Activated CD8-positive, alpha-beta T cell treated with anti-CD3 and anti-CD28 coated beads, Interleukin-2, amount 10 ng/mL, durations not matched to agents 7 days and 5 days (primary cell): ENCODE measurements around the gene ACAP2. TPM values are rescaled to one million over a fixed set of nuclear protein-coding genes. Genes with fewer than 3 reads are reported as not detected.

Experiments
- ATAC-seq: fragments of 150-1000 bp; cut with Tn5 transposase; one replicate; pipeline ENCODE4 v1.10.0; 2021; ENCODE audit warnings: moderate library complexity
- CTCF ChIA-PET: fragments of 350-600 bp; sonication (Branson Sonifier 250); formaldehyde crosslinking; loops from one replicate; lab custom pipeline; 2021; ENCODE audit warnings: antibody characterized with exemption; lab: Charles Lee
- POLR2A ChIA-PET: fragments of 350-600 bp; sonication (Branson Sonifier 250); formaldehyde crosslinking; loops from one replicate; lab custom pipeline; 2021; ENCODE audit warnings: antibody characterized with exemption; lab: Charles Lee
- DNase-seq: peaks from one replicate; pipeline ENCODE4 v3.0.0-alpha.2; 2020
- H3K27ac Mint-ChIP-seq: one replicate; pipeline ENCODE4 v1.8.0; 2021; ENCODE audit warnings: mild to moderate bottlenecking, mixed read lengths
- H3K27me3 Mint-ChIP-seq: one replicate; pipeline ENCODE4 v1.8.0; 2021; ENCODE audit warnings: low read depth, mixed read lengths
- H3K36me3 Mint-ChIP-seq: one replicate; pipeline ENCODE4 v1.8.0; 2021; ENCODE audit warnings: low read depth, mixed read lengths
- H3K4me1 Mint-ChIP-seq: one replicate; pipeline ENCODE4 v1.8.0; 2021; ENCODE audit warnings: low read depth, mixed read lengths
- H3K4me3 Mint-ChIP-seq: one replicate; pipeline ENCODE4 v1.8.0; 2021; ENCODE audit warnings: mild to moderate bottlenecking, mixed read lengths
- H3K9me3 Mint-ChIP-seq: one replicate; pipeline ENCODE4 v1.8.0; 2022; ENCODE audit warnings: mixed read lengths; ENCODE audit not compliant: insufficient read depth
- total RNA-seq, 2 experiments: library from RNA; stranded (reverse); gene quantifications; one replicate each; pipeline ENCODE4 v1.2.3, GENCODE V29; 2021

The ACAP2 gene
- total RNA-seq, 2 experiments from 2014 or later, result 69.7 to 74.2 TPM

DNA sequence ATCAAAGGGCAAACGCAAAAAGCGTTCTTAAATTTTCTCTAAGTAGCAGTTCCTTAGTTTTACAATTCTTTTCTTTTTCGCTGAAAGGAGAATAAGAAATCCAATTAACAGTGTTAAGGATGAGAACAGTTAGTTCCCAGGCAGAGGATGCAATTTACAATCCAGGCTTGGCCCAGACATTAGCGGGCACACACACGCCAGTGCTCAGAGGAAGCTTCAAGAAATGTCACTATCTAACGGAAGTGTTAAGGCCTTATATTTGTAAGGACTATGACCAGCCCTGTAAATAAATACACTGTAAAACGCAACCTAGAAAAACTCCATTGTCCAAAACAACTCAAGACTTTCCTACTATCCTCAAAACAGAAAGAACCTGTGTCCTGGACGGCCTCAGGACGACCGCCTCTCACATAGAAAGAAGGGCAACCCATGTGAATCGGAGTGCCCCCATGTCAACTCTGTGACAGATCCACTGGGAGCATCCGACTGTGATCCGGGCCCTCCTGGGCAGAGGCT lies 1.3 kb downstream of the ACAP2 start:
- ATAC-seq (no peak), DNase-seq (no peak)
- Mint-ChIP-seq H3K27ac (peak overlapping the region; percentile 92), H3K4me1 (peaks cover 47% of the 10 kb centered on the region), H3K9me3 (no peaks in the 10 kb centered on the region), H3K36me3 (peaks cover 8% of the 10 kb centered on the region), H3K27me3 (no peaks in the 10 kb centered on the region), H3K4me3 (peak overlapping the region; percentile 94)
- ChIA-PET POLR2A (interaction anchor here (1.4 to 1.6 kb wide), 2 partner anchors 137 to 171 kb away, joined by 3 to 4 read pairs; partner anchors contain the start of gene XXYLT1), CTCF (interaction anchor here (0.8 to 4.3 kb wide), 8 partner anchors 15 to 769 kb away, joined by 3 to 52 read pairs (median 4); partner anchors contain the start of genes LSG1 and XXYLT1)

DNA sequence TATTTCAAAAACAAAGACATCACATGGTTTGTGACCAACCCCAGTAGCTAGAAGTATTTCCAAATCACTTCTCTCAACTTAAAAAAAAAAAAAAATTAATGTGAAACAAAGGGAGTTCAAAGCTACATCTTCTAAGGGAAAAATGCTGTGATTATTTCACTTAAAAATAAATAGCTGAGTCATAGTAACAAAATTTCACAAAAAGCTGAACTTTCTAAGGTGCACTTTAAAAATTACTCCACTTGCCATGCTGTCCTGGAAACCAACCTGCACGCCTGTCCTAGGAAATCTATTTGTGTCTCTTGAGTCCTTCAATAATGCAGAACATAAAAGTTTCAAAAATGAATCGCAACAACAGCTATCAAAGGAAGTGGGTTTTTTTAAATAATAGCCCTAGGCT lies 1.8 kb downstream of the ACAP2 start:
- ChIA-PET CTCF (interaction anchor here (0.6 to 4.3 kb wide), 11 partner anchors 15 to 807 kb away, joined by 3 to 52 read pairs (median 3); partner anchors contain the start of genes LSG1 and XXYLT1), POLR2A (interaction anchor here (0.7 to 1.6 kb wide), 2 partner anchors 170 to 455 kb away, joined by 3 to 4 read pairs; partner anchors contain the start of gene XXYLT1)
- peak overlapping the region; percentile 92 for H3K27ac Mint-ChIP-seq
- peaks cover 42% of the 10 kb centered on the region for H3K4me1 Mint-ChIP-seq
- H3K27me3 Mint-ChIP-seq, result no peaks in the 10 kb centered on the region
- H3K36me3 Mint-ChIP-seq, result peaks cover 8% of the 10 kb centered on the region
- peak overlapping the region; percentile 94 for H3K4me3 Mint-ChIP-seq
- DNase-seq (no peak), ATAC-seq (no peak)
- H3K9me3 Mint-ChIP-seq, result no peaks in the 10 kb centered on the region

DNA sequence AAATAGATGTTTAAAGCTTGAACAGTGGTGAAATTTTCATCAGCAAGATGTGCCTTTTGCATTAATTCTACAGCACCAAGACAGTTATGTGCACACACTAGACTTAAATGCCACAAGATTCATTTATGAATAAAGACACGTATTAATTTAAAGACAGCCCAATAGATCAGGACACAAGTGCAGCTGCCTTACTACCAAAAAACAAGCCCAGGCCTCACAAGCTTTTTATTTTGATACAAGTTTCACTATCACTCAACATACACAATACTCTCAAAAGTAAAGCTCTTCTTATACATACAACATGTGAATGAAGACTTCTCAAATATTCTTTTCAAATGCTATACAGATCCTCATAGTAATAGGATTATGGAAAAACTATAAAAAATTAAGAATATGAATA lies 2.4 kb downstream of the ACAP2 start:
- Mint-ChIP-seq H3K27ac (no peak overlapping the region), H3K27me3 (no peaks in the 10 kb centered on the region), H3K9me3 (no peaks in the 10 kb centered on the region), H3K4me1 (peaks cover 38% of the 10 kb centered on the region), H3K36me3 (peaks cover 8% of the 10 kb centered on the region), H3K4me3 (peak overlapping the region; percentile 94)
- no peak for ATAC-seq
- ChIA-PET CTCF (interaction anchor here (0.6 to 4.3 kb wide), 10 partner anchors 8 to 806 kb away, joined by 3 to 52 read pairs (median 3); partner anchors contain the start of gene XXYLT1), POLR2A (interaction anchor here (0.7 to 1.6 kb wide), 2 partner anchors 169 to 456 kb away, joined by 3 to 4 read pairs; partner anchors contain the start of gene XXYLT1)
- no peak for DNase-seq

DNA sequence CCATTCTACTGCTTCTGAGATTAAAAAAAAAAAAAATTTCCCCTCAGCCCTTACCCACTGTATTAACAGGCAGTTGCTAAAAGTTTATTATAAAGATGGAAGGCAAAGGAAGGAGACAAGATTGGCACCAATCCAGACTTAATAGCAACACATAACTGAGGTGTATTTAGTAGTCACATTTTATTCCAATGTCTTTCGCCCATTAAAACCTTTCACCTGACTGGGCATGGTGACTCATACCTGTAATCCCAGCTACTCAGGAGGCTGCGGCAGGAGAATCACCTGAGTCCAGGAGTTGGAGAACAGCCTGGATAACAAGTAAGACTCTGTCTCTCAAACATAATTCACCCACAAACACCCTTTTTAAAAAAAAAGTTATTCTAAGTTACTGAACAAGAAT lies 4.4 kb downstream of the ACAP2 start:
- Mint-ChIP-seq H3K4me1 (peaks cover 33% of the 10 kb centered on the region), H3K27ac (no peak overlapping the region), H3K4me3 (no peak overlapping the region), H3K36me3 (peaks cover 17% of the 10 kb centered on the region), H3K9me3 (no peaks in the 10 kb centered on the region), H3K27me3 (no peaks in the 10 kb centered on the region)
- DNase-seq, result no peak
- no peak for ATAC-seq
- ChIA-PET CTCF (no interaction called here), POLR2A (no interaction called here)

DNA sequence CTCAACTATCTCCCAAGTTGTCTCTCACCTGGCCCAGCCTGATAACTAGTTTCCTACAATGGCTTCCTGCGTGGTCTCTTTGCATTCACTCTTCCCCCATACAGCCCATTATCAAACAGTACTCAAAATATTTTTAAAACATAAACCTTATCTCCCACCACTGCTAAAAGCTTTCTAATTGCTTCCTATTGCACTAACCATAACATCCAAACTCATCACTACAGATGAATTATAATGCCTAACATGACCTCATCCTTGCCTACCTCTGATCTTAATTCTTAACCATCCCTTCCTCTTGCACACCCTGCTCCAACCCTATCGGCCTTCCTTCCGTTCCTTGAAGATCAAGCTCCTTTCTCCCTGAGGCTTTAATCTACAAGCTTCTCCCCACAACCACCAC lies 17.0 kb downstream of the ACAP2 start:
- CTCF ChIA-PET, result no interaction called here
- ATAC-seq, result peak; percentile 49
- no peak overlapping the region for H3K4me3 Mint-ChIP-seq

DNA sequence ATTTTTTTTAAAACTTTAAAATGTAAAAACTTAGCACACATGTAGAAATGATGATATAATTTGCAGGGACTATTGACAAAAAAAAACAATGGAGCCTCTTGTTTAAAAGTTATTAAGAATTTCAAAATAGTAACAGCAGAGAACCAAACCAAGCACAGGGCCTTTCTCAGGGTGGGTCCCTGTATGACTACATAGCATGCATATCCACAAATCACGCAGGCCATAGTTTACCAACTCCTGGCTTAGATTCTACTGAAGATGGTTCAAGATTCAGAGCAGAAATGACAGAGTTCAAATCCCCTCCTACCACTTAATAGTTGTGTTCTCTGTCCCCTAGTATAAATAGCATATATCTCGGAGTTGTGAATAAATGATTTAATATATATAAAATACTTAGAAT lies 19.0 kb downstream of the ACAP2 start:
- CTCF ChIA-PET, result no interaction called here
- no peak for DNase-seq
- Mint-ChIP-seq H3K4me3 (no peak overlapping the region), H3K36me3 (peaks cover 4% of the 10 kb centered on the region), H3K9me3 (no peaks in the 10 kb centered on the region), H3K27me3 (no peaks in the 10 kb centered on the region), H3K27ac (no peak overlapping the region), H3K4me1 (peaks cover 12% of the 10 kb centered on the region)
- no peak for ATAC-seq
- POLR2A ChIA-PET, result no interaction called here

More for the DNA sequence above, 17.0 kb downstream of the ACAP2 start:
- Mint-ChIP-seq H3K4me1 (peaks cover 12% of the 10 kb centered on the region), H3K36me3 (peaks cover 8% of the 10 kb centered on the region), H3K27me3 (no peaks in the 10 kb centered on the region), H3K27ac (peak overlapping the region; percentile 1), H3K9me3 (no peaks in the 10 kb centered on the region)
- DNase-seq, result no peak
- POLR2A ChIA-PET, result no interaction called here

DNA sequence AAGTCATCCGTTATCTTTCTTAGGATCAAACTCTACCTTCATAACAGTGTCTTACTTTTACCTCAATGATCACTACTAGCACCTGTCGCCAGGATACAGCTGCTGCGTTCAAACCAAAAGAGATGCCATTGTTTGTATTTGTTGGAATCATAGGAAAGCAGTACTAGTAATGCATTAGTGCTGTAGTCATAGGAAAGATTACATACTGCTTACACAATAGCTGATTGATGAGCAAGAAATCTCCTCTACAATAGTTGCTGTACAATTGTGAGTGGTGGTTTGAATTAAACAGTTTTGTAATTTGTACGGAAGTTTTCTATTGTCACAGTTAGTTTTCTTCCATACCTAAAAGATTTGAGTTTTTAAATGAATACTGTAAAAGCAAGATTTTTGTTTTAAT lies 21.4 kb downstream of the ACAP2 start:
- DNase-seq, result no peak
- no peak for ATAC-seq
- POLR2A ChIA-PET, result interaction anchor here (0.5 kb wide), 1 partner anchor 9 kb away, joined by 3 read pairs; no protein-coding TSS in a partner anchor

DNA sequence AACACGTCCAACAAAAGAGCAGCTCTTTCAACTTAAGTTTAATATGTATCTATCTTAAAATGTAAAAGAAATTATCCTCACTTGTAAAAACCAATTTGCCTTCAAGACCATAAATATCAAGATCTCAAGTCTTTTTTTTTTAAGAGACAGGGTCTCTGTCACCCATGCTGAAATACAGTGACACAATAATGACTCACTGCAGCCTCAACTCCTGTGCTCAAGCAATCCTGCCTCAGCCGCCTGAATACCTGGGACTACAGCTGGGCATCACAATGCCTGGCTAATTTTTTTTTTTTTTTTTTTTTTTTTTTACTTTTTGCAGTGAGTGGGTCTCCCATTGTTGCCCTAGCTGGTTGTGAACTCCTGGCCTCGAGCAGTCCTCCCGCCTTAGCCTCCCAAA lies 26.0 kb downstream of the ACAP2 start:
- H3K9me3 Mint-ChIP-seq, result no peaks in the 10 kb centered on the region
- ChIA-PET POLR2A (interaction anchor here (0.7 kb wide), 1 partner anchor 41 kb away, joined by 3 read pairs; no protein-coding TSS in a partner anchor), CTCF (no interaction called here)
- H3K4me3 Mint-ChIP-seq, result no peak overlapping the region
- no peak overlapping the region for H3K27ac Mint-ChIP-seq
- peaks cover 8% of the 10 kb centered on the region for H3K4me1 Mint-ChIP-seq
- DNase-seq (no peak), ATAC-seq (no peak)
- no peaks in the 10 kb centered on the region for H3K27me3 Mint-ChIP-seq
- H3K36me3 Mint-ChIP-seq, result peaks cover 12% of the 10 kb centered on the region

More for the DNA sequence above, 21.4 kb downstream of the ACAP2 start:
- peaks cover 20% of the 10 kb centered on the region for H3K4me1 Mint-ChIP-seq
- no peak overlapping the region for H3K27ac Mint-ChIP-seq
- H3K36me3 Mint-ChIP-seq, result peaks cover 10% of the 10 kb centered on the region
- no peaks in the 10 kb centered on the region for H3K27me3 Mint-ChIP-seq
- no peak overlapping the region for H3K4me3 Mint-ChIP-seq
- CTCF ChIA-PET, result no interaction called here
- no peaks in the 10 kb centered on the region for H3K9me3 Mint-ChIP-seq

DNA sequence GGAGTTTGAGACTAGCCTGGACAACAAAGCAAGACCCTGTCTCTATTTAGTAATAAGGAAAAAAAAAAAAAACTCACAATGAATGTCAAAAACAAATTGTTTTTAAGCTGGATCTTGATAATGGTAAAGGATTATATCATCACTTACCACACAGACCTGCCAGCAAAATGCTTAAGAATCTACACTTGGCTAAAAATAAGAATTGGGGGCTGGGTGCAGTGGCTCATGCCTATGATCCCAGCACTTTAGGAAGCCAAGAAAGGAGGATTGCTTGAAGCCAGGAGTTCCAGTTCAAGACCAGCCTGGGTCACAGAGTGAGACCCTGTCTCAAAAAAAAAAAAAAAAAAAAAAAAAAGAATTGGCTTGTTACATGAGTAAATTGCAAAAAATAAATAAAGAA lies 31.0 kb downstream of the ACAP2 start:
- no peak overlapping the region for H3K27ac Mint-ChIP-seq
- CTCF ChIA-PET, result interaction anchor here (1.3 kb wide), 1 partner anchor 29 kb away, joined by 5 read pairs; no protein-coding TSS in a partner anchor
- ATAC-seq (no peak), DNase-seq (no peak)
- H3K36me3 Mint-ChIP-seq, result peaks cover 41% of the 10 kb centered on the region
- POLR2A ChIA-PET, result no interaction called here
- H3K27me3 Mint-ChIP-seq, result no peaks in the 10 kb centered on the region
- H3K4me1 Mint-ChIP-seq, result peaks cover 36% of the 10 kb centered on the region
- no peak overlapping the region for H3K4me3 Mint-ChIP-seq
- peaks cover 12% of the 10 kb centered on the region for H3K9me3 Mint-ChIP-seq

DNA sequence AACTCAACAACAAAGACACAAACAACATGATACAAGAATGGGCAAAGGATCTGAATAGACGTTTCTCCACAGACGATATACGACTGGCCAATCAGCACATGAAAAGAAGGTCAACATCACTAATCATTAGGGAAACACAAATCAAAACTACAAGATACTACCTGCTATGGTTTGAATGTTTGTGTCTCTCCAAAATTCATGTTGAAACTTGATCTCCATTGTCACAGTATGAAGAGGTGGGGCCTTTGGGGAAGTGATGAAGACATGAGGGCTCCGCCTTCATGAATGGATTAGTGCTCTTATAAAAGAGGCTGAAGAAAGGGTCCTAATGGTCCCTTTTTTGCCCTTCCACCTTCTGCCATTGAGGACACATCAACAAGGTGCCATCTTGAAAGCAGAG lies 32.3 kb downstream of the ACAP2 start:
- no peak for ATAC-seq
- Mint-ChIP-seq H3K4me1 (peaks cover 47% of the 10 kb centered on the region), H3K9me3 (peaks cover 16% of the 10 kb centered on the region), H3K27ac (no peak overlapping the region), H3K4me3 (no peak overlapping the region), H3K36me3 (peaks cover 51% of the 10 kb centered on the region), H3K27me3 (no peaks in the 10 kb centered on the region)
- CTCF ChIA-PET, result no interaction called here
- POLR2A ChIA-PET, result no interaction called here
- DNase-seq, result no peak

DNA sequence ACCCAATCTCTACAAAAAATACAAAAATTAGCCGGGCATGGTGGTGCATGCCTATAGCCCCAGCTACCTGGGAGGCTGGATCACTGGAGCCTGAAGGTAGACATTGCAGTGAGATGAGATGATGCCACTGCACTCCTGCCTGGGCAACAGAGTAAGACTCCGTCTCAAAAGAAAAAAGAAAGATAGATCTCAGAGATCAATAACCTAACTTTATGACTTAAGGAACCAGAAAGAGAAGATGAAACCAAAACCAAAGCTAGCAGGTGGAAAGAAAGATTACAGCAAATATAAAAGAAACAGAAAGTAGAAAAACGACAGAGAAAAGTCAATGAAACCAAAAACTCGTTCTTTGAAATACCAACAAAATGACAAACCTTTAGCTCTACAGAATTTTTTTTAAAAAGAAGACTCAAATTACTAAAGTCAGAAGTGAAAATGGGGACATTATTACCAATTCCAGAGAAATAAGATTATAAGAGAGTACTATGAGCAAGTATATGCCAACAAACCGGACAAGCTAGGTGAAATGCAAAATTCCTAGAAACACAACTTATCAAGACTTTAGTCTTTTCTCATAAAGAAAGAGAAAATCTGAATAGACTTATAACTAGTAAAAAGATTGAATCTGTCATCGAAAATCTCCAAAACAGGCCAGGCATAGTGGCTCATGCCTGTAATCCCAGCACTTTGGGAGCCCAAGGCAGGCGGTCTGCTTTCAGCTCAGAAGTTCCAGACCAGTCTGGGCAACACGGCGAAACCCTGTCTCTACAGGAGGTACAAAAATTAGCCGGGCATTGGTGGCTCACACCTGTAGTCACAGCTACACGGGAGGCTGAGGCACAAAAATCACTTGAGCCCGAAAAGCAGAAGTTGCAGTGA lies 35.0 kb downstream of the ACAP2 start:
- peaks cover 47% of the 10 kb centered on the region for H3K4me1 Mint-ChIP-seq
- no peak for DNase-seq
- peaks cover 16% of the 10 kb centered on the region for H3K9me3 Mint-ChIP-seq
- peak; percentile 66 for ATAC-seq
- H3K27ac Mint-ChIP-seq, result peak overlapping the region; percentile 76
- POLR2A ChIA-PET, result interaction anchor here (0.6 to 2.3 kb wide), 2 partner anchors 17 to 35 kb away, joined by 3 to 8 read pairs; partner anchors contain the start of gene ACAP2
- no peaks in the 10 kb centered on the region for H3K27me3 Mint-ChIP-seq
- CTCF ChIA-PET, result interaction anchor here (1.0 to 1.8 kb wide), 4 partner anchors 9 to 399 kb away, joined by 3 to 10 read pairs (median 3); partner anchors contain the start of gene XXYLT1
- H3K36me3 Mint-ChIP-seq, result peaks cover 51% of the 10 kb centered on the region
- H3K4me3 Mint-ChIP-seq, result peak overlapping the region; percentile 59
